Fibroblast of skin of right biceps (primary cell): ENCODE measurements around the gene DBNDD1.

Experiments
- DNase-seq: peaks from one replicate; pipeline ENCODE4 v3.0.0-alpha.2; 2013

DBNDD1 gene

GRCh38 chr16:90034504-90034903 is 15.2 kb upstream of the DBNDD1 start:
- no peak for DNase-seq

- DNase-seq, result no peak
Measured at GRCh38 chr16:90033387-90033786, 14.1 kb upstream of the DBNDD1 start.

- DNase-seq, result peak; percentile 60
Measured at GRCh38 chr16:90032674-90033331, 13.5 kb upstream of the DBNDD1 start.

GRCh38 chr16:90031931-90032673 is 12.8 kb upstream of the DBNDD1 start:
- peak; percentile 40 for DNase-seq

- no peak for DNase-seq
Measured at GRCh38 chr16:90031186-90031930, 12.1 kb upstream of the DBNDD1 start.

- DNase-seq, result no peak
Measured at GRCh38 chr16:90028985-90029384, 9.7 kb upstream of the DBNDD1 start.

- no peak for DNase-seq
Measured at GRCh38 chr16:90027611-90028010, 8.4 kb upstream of the DBNDD1 start.

- no peak for DNase-seq
Measured at GRCh38 chr16:90026135-90026534, 6.9 kb upstream of the DBNDD1 start.

GRCh38 chr16:90023078-90023447 is 3.8 kb upstream of the DBNDD1 start:
- no peak for DNase-seq

- DNase-seq, result peak; percentile 88
Measured at GRCh38 chr16:90022209-90023077, 3.2 kb upstream of the DBNDD1 start.

- DNase-seq, result peak; percentile 34
Measured at GRCh38 chr16:90020838-90021382, 1.7 kb upstream of the DBNDD1 start.

GRCh38 chr16:90020260-90020837 is 1.1 kb upstream of the DBNDD1 start:
- DNase-seq, result no peak

GRCh38 chr16:90019543-90020259 is 445 bp upstream of the DBNDD1 start:
- DNase-seq, result peak; percentile 82

- no peak for DNase-seq
Measured at GRCh38 chr16:90018297-90018651, 982 bp downstream of the DBNDD1 start.

- no peak for DNase-seq
Measured at GRCh38 chr16:90016339-90016950, 2.8 kb downstream of the DBNDD1 start.

- no peak for DNase-seq
Measured at GRCh38 chr16:90015586-90016338, 3.5 kb downstream of the DBNDD1 start.

GRCh38 chr16:90012991-90013745 is 6.1 kb downstream of the DBNDD1 start:
- DNase-seq, result no peak

GRCh38 chr16:90011908-90012501 is 7.3 kb downstream of the DBNDD1 start:
- no peak for DNase-seq

GRCh38 chr16:90011508-90011819 is 7.8 kb downstream of the DBNDD1 start:
- no peak for DNase-seq
